GM18909 (cell line): Measurements from ENCODE around the gene C4orf51.
A peak's percentile ranks its signal among the peaks of the same experiment; 100 is the strongest.
"Not testable (repeated sequence)": the region's sequence is repeated elsewhere in the genome, so short reads cannot be mapped to it uniquely, and the experiment has no call there.

ENCODE experiments used
- ATAC-seq: cut with Tn5 transposase; IDR thresholded peaks from one replicate; pipeline ENCODE4 v1.9.1; 2021; ENCODE audit warnings: mild to moderate bottlenecking; ENCODE audit not compliant: unreplicated experiment, poor library complexity

Gene C4orf51

GRCh38 chr4:145679991-145680455 lies at the start of gene C4orf51:
C4orf51 (plus strand) TSS chr4:145680146; CDS start chr4:145680204, 58 bp downstream.
- no peak for ATAC-seq

- ATAC-seq = no peak
Measured at GRCh38 chr4:145635117-145635516, 44.8 kb upstream of the C4orf51 start.

DNA sequence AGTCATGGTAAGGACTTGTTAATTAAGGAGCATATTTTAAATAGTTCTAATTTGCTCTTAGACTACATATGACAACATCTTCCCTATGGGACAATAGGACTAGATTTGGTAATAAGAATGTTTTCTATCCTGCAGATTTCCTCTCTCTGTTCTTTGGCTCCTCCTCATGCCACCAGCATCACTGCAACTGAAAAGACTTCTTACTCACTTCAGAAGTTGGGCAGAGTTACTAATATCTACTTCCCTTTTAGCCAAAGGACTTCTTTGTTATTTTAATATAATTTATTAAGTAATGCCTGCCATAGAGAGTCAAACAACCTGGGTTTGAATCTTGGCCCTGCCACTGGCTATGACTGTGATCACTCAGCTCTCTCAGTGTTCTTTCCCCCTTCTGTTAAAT lies 44.3 kb upstream of the C4orf51 start:
- ATAC-seq = no peak

DNA sequence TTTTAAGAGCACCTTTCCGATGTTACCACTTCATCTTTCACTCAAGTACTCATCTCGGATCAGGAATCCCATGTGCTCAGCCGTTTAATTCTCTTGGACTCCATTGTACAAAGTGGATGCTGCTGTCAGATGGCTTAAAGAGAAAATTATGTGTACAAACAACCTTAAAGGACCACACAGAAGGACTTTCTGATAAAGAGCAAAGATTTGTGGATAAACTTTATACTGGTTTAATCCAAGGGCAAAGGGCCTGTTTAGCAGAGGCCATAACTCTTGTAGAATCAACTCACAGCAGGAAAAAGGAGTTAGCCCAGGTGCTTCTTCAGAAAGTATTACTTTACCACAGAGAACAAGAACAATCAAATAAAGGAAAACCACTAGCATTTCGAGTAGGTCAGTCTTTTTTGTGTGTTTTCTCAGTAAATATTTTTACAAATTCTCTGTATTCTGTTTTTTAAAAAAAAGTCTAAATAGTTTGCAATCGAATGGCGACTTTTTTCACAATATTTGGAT lies 40.7 kb upstream of the C4orf51 start:
- ATAC-seq = no peak

DNA sequence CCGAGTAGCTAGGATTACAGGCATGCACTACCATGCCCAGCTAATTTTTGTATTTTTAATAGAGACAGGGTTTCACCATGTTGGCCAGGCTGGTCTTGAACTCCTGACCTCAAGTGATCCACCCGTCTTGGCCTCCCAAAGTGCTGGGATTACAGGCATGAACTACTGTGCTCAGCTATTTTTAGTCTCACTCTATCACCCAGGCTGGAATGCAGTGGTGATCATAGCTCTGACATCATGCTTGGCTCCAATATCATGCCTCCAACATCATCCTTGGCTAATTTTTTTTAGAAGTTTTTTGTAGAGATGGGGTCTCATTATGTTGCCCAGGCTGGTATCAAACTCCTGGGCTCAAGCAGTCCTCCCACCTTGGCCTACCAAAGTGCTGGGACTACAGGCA lies 39.7 kb upstream of the C4orf51 start:
- ATAC-seq = not testable (repeated sequence)

- no peak for ATAC-seq
Measured at GRCh38 chr4:145643295-145643694, 36.7 kb upstream of the C4orf51 start.

GRCh38 chr4:145644699-145645098 lies 35.2 kb upstream of the C4orf51 start:
- no peak for ATAC-seq

GRCh38 chr4:145656156-145656555 lies 23.8 kb upstream of the C4orf51 start:
- ATAC-seq = no peak

DNA sequence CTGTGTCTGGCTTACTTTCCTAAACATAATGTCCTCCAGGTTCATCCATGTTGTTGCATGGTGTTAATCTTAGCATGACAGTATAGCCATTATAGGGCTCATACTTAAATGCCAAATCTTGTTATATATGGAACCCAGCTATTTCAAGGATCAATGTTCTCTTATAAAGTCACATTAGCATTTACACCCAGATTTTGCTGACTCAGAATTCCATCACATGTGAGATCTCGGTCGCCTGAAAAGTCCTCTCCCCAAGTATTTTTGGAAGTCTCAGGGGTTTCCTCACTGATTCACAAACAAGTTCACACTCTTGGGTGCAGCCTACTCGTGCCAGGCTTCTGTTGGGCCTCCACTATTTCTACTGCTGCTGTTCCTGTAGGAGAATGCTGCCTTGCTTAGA lies 19.9 kb upstream of the C4orf51 start:
- no peak for ATAC-seq

GRCh38 chr4:145663194-145663593 lies 16.8 kb upstream of the C4orf51 start:
- no peak for ATAC-seq

GRCh38 chr4:145665773-145666172 lies 14.2 kb upstream of the C4orf51 start:
- no peak for ATAC-seq

DNA sequence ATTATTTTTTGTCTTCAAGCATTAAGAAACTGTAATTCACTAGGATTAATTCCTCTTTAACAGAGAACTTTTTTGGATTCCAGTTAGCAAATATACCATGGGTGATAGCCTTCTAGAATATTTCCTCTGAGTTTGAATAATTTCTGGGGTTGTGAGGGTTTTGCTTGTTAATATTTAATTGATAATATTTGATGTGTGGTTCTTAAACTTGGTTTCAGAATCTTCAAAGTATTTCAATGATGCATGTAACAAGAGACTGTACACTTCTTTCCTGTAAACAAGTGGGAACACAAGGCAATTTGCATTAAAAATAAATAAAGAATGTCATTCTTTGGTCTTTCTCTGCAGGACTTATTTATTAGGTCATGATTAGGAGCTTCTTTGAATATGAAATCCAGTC lies 9.5 kb upstream of the C4orf51 start:
- ATAC-seq = peak; percentile 68

DNA sequence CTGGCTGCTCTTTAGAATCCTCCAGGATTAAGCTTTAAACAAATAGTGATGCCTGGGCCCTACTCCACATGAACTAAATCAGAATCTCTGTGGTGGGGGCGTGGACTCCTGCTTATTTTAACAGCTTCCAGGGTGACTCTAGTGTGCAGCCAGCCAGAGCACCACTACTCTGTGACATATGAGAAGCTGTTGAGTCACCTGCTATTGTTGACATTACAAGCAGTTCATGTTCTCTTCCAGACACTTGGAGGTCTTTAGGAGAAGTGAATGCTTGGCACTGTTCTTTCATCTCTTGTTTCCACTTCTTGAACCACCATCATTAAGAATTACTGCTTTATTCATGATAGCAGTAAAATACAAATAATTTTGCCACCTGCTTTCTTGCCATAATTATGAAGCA lies 426 bp upstream of the C4orf51 start:
- ATAC-seq = no peak

DNA sequence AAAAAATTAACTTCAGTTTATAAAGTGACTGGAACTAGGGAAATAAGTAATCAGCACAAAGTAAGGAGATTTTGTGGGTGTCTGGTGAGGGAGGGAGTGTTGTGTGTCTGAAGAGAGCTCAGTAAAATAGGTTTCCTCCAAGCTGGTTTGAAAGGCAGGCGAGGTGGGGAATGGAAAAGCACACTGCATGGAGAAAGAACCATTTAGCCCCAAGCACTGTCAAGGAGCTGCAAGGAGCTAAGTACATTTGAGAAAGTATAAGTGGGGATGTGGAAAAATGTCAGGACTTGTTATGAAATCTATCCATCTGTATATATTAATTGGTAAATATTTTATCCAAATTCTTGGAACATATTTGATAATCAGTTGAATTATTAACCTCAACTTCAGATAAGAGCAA lies 956 bp downstream of the C4orf51 start:
- no peak for ATAC-seq

DNA sequence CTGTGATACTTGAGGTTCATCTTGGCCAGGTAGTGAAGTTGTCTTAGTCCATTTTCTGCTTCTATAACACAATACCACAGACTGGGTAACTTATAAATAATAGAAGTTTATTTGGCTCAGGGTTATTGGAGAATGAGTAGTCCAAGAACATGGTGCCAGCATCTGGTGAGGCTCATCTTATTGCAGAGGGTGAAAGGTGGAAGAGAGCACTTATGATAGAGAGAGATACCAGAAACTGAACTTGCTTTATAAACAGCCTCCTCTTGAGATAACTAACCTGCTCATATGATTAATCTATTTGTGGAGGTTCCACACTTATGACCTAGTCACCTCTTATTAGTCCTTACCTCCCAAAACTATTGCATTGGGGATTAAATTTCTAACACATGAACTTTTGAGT lies 1.6 kb downstream of the C4orf51 start:
- ATAC-seq = no peak

GRCh38 chr4:145681956-145682355 lies 2.0 kb downstream of the C4orf51 start:
- ATAC-seq = no peak

GRCh38 chr4:145686991-145687390 lies 7.0 kb downstream of the C4orf51 start:
- ATAC-seq = no peak

GRCh38 chr4:145690610-145691009 lies 10.7 kb downstream of the C4orf51 start:
- ATAC-seq = no peak

DNA sequence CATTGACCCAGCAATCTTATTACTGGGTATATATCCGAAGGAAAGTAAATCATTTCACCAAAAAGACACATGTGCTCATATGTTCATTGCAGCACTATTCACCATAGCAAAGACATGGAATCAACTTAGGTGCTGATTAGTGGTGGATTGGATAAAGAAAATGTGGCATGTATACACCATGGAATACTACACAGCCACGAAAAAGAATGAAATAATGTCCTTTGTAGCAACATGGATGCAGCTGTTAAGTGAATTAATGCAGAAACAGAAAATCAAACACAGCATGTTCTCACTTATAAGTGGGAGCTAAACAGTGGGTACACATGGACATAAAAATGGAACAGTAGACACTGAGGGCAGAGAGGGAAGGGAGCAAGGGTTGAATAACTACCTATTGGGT lies 11.5 kb downstream of the C4orf51 start:
- not testable (repeated sequence) for ATAC-seq

DNA sequence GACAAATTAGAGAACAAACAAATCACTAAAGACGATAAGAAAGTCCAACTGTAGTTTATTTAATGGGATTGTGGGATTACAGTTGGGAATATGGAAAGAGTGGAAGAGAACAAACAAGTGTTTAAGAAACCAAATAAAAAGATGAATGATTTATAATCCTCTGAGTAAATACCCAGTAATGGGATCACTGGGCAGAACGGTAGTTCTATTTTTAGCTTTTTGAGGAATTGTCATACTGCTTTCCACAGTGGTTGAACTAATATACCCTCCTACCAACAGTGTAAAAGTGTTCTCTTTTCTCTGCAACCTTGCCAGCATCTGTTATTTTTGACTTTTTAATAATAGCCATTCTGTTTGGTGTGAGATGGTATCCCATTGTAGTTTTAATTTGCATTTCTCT lies 15.0 kb downstream of the C4orf51 start:
- no peak for ATAC-seq

GRCh38 chr4:145697332-145697731 lies 17.4 kb downstream of the C4orf51 start:
- ATAC-seq = no peak

- no peak for ATAC-seq
Measured at GRCh38 chr4:145698507-145698906, 18.6 kb downstream of the C4orf51 start.
